ENCODE measurements around the gene SARS1.

DNA sequence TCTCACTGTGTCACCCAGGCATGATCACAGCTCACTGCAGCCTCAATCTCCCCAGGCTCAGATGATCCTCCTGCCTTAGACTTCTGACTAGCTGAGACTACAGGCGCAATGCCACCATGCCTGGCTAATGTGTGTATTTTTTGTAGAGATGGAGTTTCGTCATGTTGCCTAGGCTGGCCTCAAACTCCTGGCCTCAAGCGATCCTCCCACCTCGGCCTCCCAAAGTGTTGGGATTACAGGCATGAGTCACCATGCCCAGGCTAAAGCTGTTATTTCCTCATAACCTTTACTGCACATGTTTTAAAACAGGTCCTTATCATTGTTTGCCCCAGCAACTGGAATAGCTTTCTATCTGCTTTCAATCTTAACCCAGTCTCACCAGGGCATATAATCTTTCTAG lies 2.9 kb downstream of the SARS1 start:
- TF ChIP-seq, protein P1, sequence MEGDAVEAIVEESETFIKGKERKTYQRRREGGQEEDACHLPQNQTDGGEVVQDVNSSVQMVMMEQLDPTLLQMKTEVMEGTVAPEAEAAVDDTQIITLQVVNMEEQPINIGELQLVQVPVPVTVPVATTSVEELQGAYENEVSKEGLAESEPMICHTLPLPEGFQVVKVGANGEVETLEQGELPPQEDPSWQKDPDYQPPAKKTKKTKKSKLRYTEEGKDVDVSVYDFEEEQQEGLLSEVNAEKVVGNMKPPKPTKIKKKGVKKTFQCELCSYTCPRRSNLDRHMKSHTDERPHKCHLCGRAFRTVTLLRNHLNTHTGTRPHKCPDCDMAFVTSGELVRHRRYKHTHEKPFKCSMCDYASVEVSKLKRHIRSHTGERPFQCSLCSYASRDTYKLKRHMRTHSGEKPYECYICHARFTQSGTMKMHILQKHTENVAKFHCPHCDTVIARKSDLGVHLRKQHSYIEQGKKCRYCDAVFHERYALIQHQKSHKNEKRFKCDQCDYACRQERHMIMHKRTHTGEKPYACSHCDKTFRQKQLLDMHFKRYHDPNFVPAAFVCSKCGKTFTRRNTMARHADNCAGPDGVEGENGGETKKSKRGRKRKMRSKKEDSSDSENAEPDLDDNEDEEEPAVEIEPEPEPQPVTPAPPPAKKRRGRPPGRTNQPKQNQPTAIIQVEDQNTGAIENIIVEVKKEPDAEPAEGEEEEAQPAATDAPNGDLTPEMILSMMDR (IDR thresholded peaks at IDR 0.05; ENCODE audit: insufficient read depth, low read length) = no peak
- no peak for TF ChIP-seq GABPA (IDR thresholded peaks at IDR 0.05; ENCODE audit: low read depth)
- no peak for TF ChIP-seq POLR2AphosphoS5 (IDR thresholded peaks at IDR 0.05; ENCODE audit: low read depth)

Measured in HL-60 (cell line).